GM18505 (cell line): ENCODE results near the gene UNC13B.
"Not testable (repeated sequence)": the region's sequence is repeated elsewhere in the genome, so short reads cannot be mapped to it uniquely, and the experiment has no call there.

Experiments used
- ATAC-seq: cut with Tn5 transposase; IDR thresholded peaks from one replicate; pipeline ENCODE4 v1.9.1; 2021; ENCODE audit not compliant: unreplicated experiment
- POLR2A ChIP-seq: IDR thresholded peaks from 4 replicates; pipeline ENCODE4 v1.6.1; 2011; ENCODE audit warnings: borderline replicate concordance; ENCODE audit not compliant: insufficient read depth, insufficient read length; ENCODE audit errors: extremely low read depth

Gene UNC13B

DNA sequence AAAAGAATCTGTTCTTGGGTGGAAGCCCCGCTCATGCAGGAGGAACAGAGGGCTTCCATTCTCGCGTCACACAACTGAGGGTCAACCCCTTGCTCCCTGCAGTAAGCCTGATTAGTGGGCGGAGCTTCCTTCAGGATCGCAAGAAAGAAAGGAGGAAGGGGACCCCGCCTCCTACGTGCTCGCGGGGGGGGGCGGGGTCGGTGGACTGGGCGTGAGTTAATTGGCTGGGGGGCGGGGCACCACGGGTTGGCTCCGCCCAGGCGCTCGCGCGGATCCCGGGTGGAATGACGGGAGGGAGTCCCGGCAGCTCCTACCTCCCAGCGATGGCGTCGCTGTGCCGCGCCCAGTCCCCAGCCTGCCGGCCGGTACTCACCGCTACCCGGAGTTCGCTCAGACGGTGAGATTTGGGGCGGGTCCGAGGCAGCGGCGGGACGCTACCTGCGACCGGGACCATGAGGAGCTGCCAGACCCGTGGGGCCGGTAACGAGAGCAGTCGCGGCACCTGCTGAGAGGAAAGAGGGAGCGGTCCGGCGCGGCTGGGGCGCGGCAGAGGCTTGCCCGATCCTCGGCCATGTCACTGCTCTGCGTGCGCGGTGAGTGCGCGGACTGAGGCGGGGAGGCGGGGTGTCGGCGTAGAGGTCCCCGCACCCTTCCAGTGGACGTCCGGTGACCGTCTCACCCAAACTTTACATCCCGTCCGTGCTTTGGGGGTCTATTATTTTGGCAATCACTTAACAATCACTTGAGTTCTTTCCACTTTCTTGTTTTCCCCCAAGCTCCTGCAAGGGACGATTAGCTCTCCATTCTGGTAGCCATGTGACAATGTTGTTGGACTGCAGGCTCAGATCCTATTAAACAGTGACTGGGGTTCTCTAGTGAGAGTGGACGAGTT lies at the start of gene UNC13B:
Gene UNC13B, plus strand, starts transcription at position 297 of the 892 bp plus-strand sequence. Its CDS starts 275 bp downstream, at position 572.
- peak; percentile 68 for ATAC-seq

DNA sequence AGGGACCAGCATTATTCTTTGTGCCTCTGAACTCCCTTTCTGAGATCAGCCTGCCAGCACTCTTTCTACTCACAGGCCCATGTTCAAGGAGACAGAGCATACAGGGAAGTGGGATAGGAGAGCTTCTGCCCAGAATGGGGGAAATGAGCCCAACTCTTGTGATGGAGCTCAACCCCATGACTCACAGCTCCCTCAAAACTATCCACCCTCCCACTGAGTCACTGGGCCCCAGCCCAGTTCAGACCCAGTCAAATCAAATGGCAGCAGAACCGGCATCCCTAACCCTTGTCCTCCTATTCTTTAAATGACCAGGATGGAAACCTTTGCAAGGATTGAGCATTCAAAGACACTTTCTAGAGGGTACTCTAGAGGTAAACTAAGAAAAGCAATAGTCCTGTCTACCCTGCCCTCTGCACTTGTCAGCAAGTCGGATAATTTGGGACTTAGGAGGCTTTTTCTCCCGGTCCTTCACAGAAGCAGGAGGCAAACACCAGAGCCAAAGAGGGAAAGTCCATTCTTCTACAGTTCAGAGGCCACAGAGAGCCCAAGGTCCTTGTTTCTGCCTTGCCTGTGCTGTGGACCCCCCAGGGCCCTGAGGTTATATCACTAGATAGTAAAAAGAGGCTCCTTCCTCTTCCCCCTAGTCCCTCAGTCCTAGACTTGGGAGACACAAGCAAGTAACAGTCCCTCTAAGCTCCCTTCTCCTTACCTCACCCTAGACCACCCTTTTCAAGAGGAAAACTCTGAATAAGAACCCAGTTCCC lies 49.4 kb upstream of the UNC13B start:
- ATAC-seq = no peak
- no peak for TF ChIP-seq POLR2A

More for the DNA sequence above, at the start of gene UNC13B:
- peak; percentile 64 for TF ChIP-seq POLR2A

DNA sequence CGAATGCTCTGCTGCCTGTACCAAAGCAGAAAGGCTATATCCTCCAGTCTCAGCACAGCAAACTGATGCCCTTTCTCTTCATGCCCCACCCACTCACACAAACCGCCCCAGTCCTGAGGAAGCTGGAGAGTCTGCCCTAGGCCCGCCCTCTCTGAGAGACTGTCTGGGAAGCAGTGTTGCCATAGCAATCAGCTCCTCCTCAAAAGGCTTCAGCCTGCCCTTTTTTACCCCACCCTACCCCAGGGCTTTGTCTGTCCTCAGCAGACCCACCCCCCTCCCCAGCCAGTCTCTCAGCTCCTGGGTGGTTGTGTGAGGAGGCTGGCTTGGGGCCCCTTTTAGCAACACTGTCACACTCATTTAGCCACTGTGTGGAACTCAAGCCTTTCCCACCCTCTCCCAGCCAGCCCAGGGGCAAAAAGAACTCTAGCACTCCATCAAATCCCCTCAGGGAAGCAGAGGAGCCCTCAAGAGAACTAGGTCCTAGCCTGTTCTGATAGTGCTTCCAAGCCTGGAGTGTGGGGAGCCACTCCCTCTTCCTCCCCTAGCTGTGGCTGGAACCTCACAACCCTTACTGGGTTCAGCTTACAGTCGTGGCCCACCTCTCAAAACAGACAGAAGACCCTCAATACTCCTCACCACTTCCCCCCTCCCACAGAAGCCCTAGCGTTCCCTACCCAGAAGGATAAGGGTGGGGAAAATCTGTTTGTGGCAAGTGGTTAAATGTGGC lies 47.5 kb upstream of the UNC13B start:
- ATAC-seq = no peak

DNA sequence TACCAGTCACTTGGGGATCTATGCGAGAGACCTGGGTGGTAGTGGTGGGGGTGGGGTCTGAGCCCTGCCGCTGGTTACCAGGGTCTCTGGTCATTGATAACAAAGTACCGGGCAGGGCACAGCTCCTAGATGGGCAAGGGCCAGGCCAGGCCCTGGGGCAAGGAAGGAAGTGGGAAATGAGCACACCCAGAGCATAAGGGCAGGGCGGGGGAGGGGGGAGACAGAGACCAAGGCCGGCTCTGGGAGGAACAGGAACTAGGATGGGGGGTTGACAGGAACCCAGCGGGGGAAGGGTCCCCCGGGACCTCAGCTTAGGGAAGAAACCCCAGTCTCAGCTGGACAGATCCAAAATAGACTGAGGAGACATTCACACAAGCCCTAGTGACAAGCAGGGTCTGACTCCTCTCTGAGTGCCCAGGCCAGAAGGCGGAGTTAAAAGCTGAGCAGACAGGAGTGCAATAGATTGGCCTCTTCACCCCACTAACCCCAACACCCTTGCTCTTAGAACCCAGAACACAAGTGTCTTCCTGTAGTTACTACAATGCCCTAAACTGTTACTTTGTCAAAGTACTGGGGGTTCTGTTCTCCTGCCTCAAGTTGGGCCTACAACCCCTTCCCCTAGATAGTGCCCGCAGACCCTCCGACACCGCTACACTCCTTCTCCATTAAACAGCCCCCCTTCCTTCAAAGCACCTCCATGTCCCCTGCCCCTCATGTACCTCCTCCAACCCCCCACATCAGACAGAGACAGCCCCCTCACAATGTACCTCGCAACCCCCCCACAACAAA lies 46.8 kb upstream of the UNC13B start:
- TF ChIP-seq POLR2A = no peak
- no peak for ATAC-seq

More for the DNA sequence above, 47.5 kb upstream of the UNC13B start:
- TF ChIP-seq POLR2A = no peak

DNA sequence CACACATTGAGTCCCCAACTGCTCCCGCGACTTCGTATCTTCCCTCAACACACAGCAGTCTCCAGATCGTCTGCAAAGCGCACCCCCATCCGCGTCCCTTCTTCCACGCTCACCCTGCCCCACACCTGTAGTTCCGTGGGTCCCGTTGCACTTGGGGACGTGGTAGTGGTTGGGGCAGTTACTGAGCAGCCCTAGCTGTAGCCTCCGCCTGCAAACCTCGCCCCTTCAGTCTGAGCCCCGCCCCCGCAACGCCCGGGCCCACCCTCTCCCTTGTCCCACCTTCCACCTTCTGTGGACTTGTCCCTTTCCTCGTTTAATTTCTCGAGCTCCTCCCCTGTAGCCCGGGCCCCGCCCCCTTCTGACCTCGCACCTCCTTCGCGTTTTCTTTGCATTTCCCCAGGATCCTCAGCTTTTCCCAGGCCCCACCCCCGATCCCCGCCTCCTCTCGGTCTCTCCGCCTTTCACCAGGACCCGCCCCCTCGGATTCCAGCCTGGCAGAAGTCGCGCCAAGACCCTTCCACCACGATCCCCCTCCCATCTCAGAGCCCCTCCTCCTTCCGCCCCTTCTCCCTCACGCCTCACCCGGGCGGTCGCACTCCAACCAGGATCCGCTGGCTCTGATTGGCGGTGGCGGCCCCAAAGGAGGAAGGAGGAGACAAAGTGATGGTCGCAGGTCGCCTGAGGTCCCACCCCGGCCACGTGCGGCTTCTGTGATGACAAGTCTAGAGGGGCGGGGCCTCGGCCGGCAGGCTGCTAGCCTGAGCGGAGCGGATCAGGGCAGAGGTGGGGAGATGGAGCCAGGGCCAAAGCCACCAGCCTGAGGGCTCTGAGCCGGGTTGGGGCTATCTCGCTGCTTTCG lies 45.9 kb upstream of the UNC13B start, which contains the start of gene ATOSB:
Gene ATOSB, minus strand, starts transcription at position 183 of the 859 bp plus-strand sequence. CDS start 7,588 bp downstream, outside the sequence.
- peak; percentile 52 for ATAC-seq
- TF ChIP-seq POLR2A = peak; percentile 56

DNA sequence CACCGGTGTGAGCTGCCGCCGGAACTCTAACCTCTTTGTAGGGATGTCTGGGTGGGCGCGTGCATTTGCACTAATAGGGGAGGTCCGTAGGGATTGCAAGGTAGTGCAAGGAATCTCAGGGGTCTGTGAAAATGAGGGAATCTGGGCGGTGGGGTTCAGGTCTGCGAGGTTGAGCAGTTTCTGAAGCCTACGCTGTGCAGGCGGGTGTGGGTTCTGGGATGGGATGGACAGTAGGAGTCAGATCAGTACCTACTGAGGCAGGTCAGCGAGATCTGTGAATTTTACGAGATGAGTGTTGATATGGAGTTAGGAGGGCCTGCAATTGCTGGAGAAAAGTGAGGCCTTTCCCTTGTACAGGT lies 45.3 kb upstream of the UNC13B start:
- TF ChIP-seq POLR2A = no peak
- ATAC-seq = no peak

GRCh38 chr9:35116898-35117551 lies 44.8 kb upstream of the UNC13B start:
- ATAC-seq = peak; percentile 37

GRCh38 chr9:35134920-35135319 lies 26.9 kb upstream of the UNC13B start:
- ATAC-seq = no peak
- no peak for TF ChIP-seq POLR2A

More at GRCh38 chr9:35116898-35117551, 44.8 kb upstream of the UNC13B start:
- no peak for TF ChIP-seq POLR2A

DNA sequence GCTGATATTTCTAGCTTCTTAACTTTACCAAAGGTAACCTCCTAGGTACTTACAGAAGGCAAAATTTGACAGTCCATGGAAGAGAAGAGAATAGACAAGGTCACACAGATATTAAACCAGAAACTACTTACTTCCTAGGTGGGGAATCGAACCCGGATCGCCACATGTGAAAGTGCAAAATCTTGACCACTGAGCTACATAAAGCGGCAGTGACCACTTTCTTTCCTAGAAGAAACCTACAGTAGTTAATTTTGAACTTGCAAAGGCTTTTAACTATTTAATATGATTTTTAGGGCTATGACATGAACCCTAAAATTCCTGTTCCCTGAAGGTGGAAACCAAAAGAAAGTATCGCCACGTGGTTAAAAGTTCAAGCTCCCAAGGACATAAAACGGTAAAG lies 25.8 kb upstream of the UNC13B start:
- ATAC-seq = no peak
- no peak for TF ChIP-seq POLR2A

GRCh38 chr9:35136866-35137265 lies 24.9 kb upstream of the UNC13B start:
- ATAC-seq = no peak
- no peak for TF ChIP-seq POLR2A

GRCh38 chr9:35140093-35140492 lies 21.7 kb upstream of the UNC13B start:
- no peak for TF ChIP-seq POLR2A
- no peak for ATAC-seq

DNA sequence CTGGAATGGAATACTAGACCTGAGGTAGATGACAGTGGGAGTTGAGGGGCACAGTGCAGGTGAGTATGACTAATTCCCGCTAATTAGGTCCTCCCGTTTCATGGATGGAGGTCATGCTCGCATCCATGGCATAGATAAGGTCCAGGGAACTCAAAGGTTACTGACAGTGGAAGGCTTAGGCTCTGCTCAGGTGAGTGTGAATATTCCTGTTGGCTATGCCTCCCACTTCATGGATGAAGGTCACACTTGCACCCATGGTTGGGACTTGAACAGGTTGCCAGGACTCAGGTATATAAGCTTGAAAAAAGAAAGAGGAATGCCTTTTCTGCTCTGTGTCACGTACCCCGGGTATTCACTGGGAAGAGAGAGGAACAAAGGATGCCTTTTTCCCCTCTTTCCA lies 19.8 kb upstream of the UNC13B start:
- TF ChIP-seq POLR2A = no peak
- no peak for ATAC-seq

DNA sequence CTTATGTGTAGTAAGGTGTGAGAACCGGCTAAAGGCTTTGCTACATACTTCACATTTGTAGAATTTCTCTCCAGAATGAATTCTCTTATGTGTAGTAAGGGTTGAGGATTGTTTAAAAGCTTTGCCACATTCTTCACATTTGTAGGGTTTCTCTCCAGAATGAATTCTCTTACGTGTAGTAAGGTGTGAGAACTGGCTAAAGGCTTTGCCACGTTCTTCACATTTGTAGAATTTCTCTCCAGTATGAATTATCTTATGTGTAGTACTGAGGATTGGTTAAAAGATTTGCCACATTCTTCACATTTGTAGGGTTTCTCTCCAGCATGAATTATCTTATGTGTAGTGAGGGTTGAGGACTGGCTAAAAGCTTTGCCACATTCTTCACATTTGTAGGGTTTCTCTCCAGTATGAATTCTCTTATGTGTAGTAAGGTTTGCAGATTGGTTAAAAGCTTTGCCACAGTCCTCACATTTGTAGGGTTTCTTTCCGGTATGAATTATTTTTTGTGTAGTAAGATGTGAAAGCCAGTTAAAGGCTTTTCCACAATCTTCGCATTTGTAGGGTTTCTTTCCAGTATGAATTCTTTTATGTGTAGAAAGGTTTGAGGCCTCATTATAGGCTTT lies 13.8 kb upstream of the UNC13B start:
- not testable (repeated sequence) for ATAC-seq
